A549 (cell line): ENCODE measurements around the gene SKIDA1. TPM values are rescaled to one million over a fixed set of nuclear protein-coding genes. Genes with fewer than 3 reads are reported as not detected.

Experiments used
- BHLHE40 ChIP-seq: IDR thresholded peaks from 2 replicates; pipeline ENCODE4 v1.6.1; 2012; ENCODE audit warnings: low read depth, low read length, inconsistent platforms
- CBX2 ChIP-seq: fragments of 200-600 bp; sonication (generic); IDR thresholded peaks from 2 replicates; pipeline ENCODE4 v1.6.1; 2016; ENCODE audit warnings: low read depth, mild to moderate bottlenecking, borderline replicate concordance
- CBX8 ChIP-seq: fragments of 200-600 bp; sonication (generic); IDR thresholded peaks from 2 replicates; pipeline ENCODE4 v1.6.1; 2016
- CHD2 ChIP-seq: fragments of 150-350 bp; IDR thresholded peaks from 2 replicates; pipeline ENCODE4 v1.6.1; 2014; ENCODE audit warnings: low read length; ENCODE audit not compliant: partially characterized antibody
- CHD4 ChIP-seq: fragments of 200-600 bp; sonication (generic); IDR thresholded peaks from 2 replicates; pipeline ENCODE4 v1.6.1; 2016; ENCODE audit warnings: antibody characterized with exemption, mild to moderate bottlenecking, borderline replicate concordance
- EHF ChIP-seq: fragments of 250-450 bp; sonication (Bioruptor Pico); IDR thresholded peaks from 2 replicates; pipeline ENCODE4 v1.5.0; 2020; ENCODE audit warnings: mild to moderate bottlenecking
- EHMT2 ChIP-seq: fragments of 200-600 bp; sonication (generic); IDR thresholded peaks from 2 replicates; pipeline ENCODE4 v1.6.1; 2016; ENCODE audit warnings: antibody characterized with exemption, low read depth, mild to moderate bottlenecking, moderate library complexity
- ELK1 ChIP-seq: fragments of 150-350 bp; IDR thresholded peaks from 2 replicates; pipeline ENCODE4 v1.6.1; 2014; ENCODE audit warnings: low read depth, mild to moderate bottlenecking, low read length
- EP300 ChIP-seq, 2 experiments: fragments of >200 bp; sonication (Bioruptor Twin); formaldehyde crosslinking; IDR thresholded peaks; 2 replicates in 1 of 2; 3 replicates in 1 of 2; pipeline ENCODE4 v1.6.1; 2016 to 2017
- ESRRA ChIP-seq: fragments of 150-350 bp; IDR thresholded peaks from 2 replicates; pipeline ENCODE4 v1.6.1; 2014; ENCODE audit warnings: mild to moderate bottlenecking, low read length, borderline replicate concordance
- FOXS1 ChIP-seq: fragments of 250-450 bp; sonication (Bioruptor Pico); IDR thresholded peaks from 2 replicates; pipeline ENCODE4 v1.5.0; 2020; ENCODE audit warnings: mild to moderate bottlenecking, moderate library complexity
- HEYL ChIP-seq: fragments of 250-450 bp; sonication (Bioruptor Pico); IDR thresholded peaks from 2 replicates; pipeline ENCODE4 v1.8.0; 2021; ENCODE audit warnings: mild to moderate bottlenecking, moderate library complexity
- HOXB5 ChIP-seq: fragments of 250-450 bp; sonication (Bioruptor Pico); IDR thresholded peaks from 2 replicates; pipeline ENCODE4 v1.5.0; 2020; ENCODE audit warnings: mild to moderate bottlenecking, moderate library complexity
- KDM5A ChIP-seq: fragments of 200-600 bp; sonication (generic); IDR thresholded peaks from 2 replicates; pipeline ENCODE4 v1.6.1; 2016; ENCODE audit warnings: antibody characterized with exemption, mild to moderate bottlenecking
- MAZ ChIP-seq: fragments of 150-350 bp; IDR thresholded peaks from 2 replicates; pipeline ENCODE4 v1.6.1; 2014; ENCODE audit warnings: antibody characterized with exemption, low read depth, low read length, borderline replicate concordance
- MYC ChIP-seq: IDR thresholded peaks from 2 replicates; pipeline ENCODE4 v1.6.1; 2012; ENCODE audit warnings: mild to moderate bottlenecking, inconsistent platforms, low read length, improper control_type of control experiment, borderline replicate concordance
- NFE2L2 ChIP-seq: fragments of 150-350 bp; conservative IDR thresholded peaks from 2 replicates; pipeline ENCODE4 v1.6.1; 2014; ENCODE audit warnings: low read length
- PHF8 ChIP-seq: fragments of 200-600 bp; sonication (generic); IDR thresholded peaks from 2 replicates; pipeline ENCODE4 v1.6.1; 2016; ENCODE audit warnings: low read depth, mild to moderate bottlenecking, antibody characterized with exemption, moderate library complexity, borderline replicate concordance
- POLR2AphosphoS2 ChIP-seq: conservative IDR thresholded peaks from 2 replicates; pipeline ENCODE4 v1.6.1; 2012; ENCODE audit warnings: low read length, improper control_type of control experiment, inconsistent platforms
- RCOR1 ChIP-seq: fragments of 150-350 bp; IDR thresholded peaks from 2 replicates; pipeline ENCODE4 v1.6.1; 2014; ENCODE audit warnings: antibody characterized with exemption, low read length, low read depth
- RFX5 ChIP-seq: fragments of 450-650 bp; IDR thresholded peaks from 2 replicates; pipeline ENCODE4 v1.7.1; 2014; ENCODE audit warnings: antibody characterized with exemption, mild to moderate bottlenecking, moderate library complexity
- RNF2 ChIP-seq: fragments of 200-600 bp; sonication (generic); IDR thresholded peaks from 2 replicates; pipeline ENCODE4 v1.6.1; 2016; ENCODE audit warnings: low read depth, mild to moderate bottlenecking, antibody characterized with exemption, moderate library complexity, borderline replicate concordance
- SREBF2 ChIP-seq: fragments of 450-650 bp; IDR thresholded peaks from 2 replicates; pipeline ENCODE4 v1.6.1; 2014; ENCODE audit warnings: mild to moderate bottlenecking, moderate library complexity
- USF2 ChIP-seq: fragments of 450-650 bp; IDR thresholded peaks from 2 replicates; pipeline ENCODE4 v1.6.1; 2014; ENCODE audit warnings: antibody characterized with exemption
- ZSCAN20 ChIP-seq: fragments of 250-450 bp; sonication (Bioruptor Pico); IDR thresholded peaks from 2 replicates; pipeline ENCODE4 v1.8.0; 2022; ENCODE audit warnings: mild to moderate bottlenecking, moderate library complexity
- polyA plus RNA-seq, 4 experiments: library from polyadenylated mRNA; depleted of rRNA in 3 of 4; stranded (reverse); fragments of >200 nt; fragmentation: RNase III in 1 of 4; extraction: RNeasy Plus Mini Kit Qiagen cat#74134 plus additional on column Dnase treatment in 1 of 4; gene quantifications; 2 replicates in 3 of 4; 3 replicates in 1 of 4; pipeline ENCODE4 v1.2.3, GENCODE V29; 2011 to 2017
- TF ChIP-seq, protein P1 (sequence below): fragments of >200 bp; sonication (Bioruptor Twin); formaldehyde crosslinking; IDR thresholded peaks from 3 replicates; pipeline ENCODE4 v1.6.1; 2016
- TF ChIP-seq, protein P2 (sequence below): IDR thresholded peaks from 2 replicates; pipeline ENCODE4 v1.6.1; 2012
- TF ChIP-seq, protein P3 (sequence below): fragments of >200 bp; sonication (Bioruptor Twin); formaldehyde crosslinking; IDR thresholded peaks from 2 replicates; pipeline ENCODE4 v1.6.1; 2016

Gene SKIDA1
- polyA plus RNA-seq, 2 of the 4 experiments (the other 2 are of a cell fraction) = 1.0 to 4.1 TPM

- TF ChIP-seq USF2 = no peak
- peak; percentile 27; the same call in 1 of the 2 replicates for TF ChIP-seq MYC
- TF ChIP-seq, protein P1, sequence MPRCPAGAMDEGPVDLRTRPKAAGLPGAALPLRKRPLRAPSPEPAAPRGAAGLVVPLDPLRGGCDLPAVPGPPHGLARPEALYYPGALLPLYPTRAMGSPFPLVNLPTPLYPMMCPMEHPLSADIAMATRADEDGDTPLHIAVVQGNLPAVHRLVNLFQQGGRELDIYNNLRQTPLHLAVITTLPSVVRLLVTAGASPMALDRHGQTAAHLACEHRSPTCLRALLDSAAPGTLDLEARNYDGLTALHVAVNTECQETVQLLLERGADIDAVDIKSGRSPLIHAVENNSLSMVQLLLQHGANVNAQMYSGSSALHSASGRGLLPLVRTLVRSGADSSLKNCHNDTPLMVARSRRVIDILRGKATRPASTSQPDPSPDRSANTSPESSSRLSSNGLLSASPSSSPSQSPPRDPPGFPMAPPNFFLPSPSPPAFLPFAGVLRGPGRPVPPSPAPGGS = peak; percentile 77; the same call in 2 of the 3 replicates
- peak; percentile 86 for TF ChIP-seq HOXB5 (CRISPR knock-in tag)
- TF ChIP-seq BHLHE40 = no peak
- no peak for TF ChIP-seq ELK1
- TF ChIP-seq CBX8 = no peak
- TF ChIP-seq ESRRA = no peak; the same call in 1 of the 2 replicates
- TF ChIP-seq CHD4 = no peak
- 0 out of 2 replicates have a peak, but pooled peaks have one; percentile 18 for TF ChIP-seq FOXS1 (CRISPR knock-in tag)
- no peak for TF ChIP-seq ZSCAN20 (CRISPR knock-in tag)
- no peak for TF ChIP-seq RFX5
- TF ChIP-seq, protein P2, sequence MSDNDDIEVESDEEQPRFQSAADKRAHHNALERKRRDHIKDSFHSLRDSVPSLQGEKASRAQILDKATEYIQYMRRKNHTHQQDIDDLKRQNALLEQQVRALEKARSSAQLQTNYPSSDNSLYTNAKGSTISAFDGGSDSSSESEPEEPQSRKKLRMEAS = peak; percentile 83; the same call in 1 of the 2 replicates
- peak; percentile 60; the same call in 1 of the 2 replicates for TF ChIP-seq PHF8
- no peak for TF ChIP-seq EHMT2
- no peak for TF ChIP-seq CHD2
- TF ChIP-seq POLR2AphosphoS2 = no peak
- no peak for TF ChIP-seq EP300 (IDR thresholded peaks at IDR 0.05)
- peak; percentile 85 for TF ChIP-seq EHF (CRISPR knock-in tag)
- no peak for TF ChIP-seq SREBF2
- no peak for TF ChIP-seq HEYL (CRISPR knock-in tag)
- TF ChIP-seq RNF2 = no peak
- TF ChIP-seq CBX2 = no peak
- 0 out of 2 replicates have a peak, but pooled peaks have one; percentile 16 for TF ChIP-seq MAZ
- TF ChIP-seq RCOR1 = no peak
- TF ChIP-seq NFE2L2 = no peak
- TF ChIP-seq, protein P3, sequence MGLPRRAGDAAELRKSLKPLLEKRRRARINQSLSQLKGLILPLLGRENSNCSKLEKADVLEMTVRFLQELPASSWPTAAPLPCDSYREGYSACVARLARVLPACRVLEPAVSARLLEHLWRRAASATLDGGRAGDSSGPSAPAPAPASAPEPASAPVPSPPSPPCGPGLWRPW = no peak
- TF ChIP-seq KDM5A = no peak
Measured at GRCh38 chr10:21533467-21534279, 8.2 kb upstream of the SKIDA1 start, which contains the start of gene MLLT10 (continued).
